Cortex of kidney (tissue), 1 donor: Measurements from ENCODE around the gene TBC1D25.

Experiments
- DNase-seq: peaks from one replicate; lab custom pipeline; 2025; lab: John Stamatoyannopoulos, UW

The TBC1D25 gene

GRCh38 chrX:48601741-48602394, 62.4 kb downstream of the TBC1D25 start:
- DNase-seq = no peak

GRCh38 chrX:48604701-48605100, 65.2 kb downstream of the TBC1D25 start:
- no peak for DNase-seq

GRCh38 chrX:48606091-48606490, 66.6 kb downstream of the TBC1D25 start:
- no peak for DNase-seq

- DNase-seq = no peak
These were observed 72.2 kb downstream of the TBC1D25 start for GRCh38 chrX:48611703-48612102.
